Lower leg skin (tissue), 4 donors: Measurements from ENCODE around the gene PHF21A. TPM values are rescaled to one million over a fixed set of nuclear protein-coding genes. Genes with fewer than 3 reads are reported as not detected.

Source experiments
- DNase-seq, 2 donors: peaks; one replicate each; pipeline ENCODE4 v3.0.0-alpha.2; 2019; ENCODE audit warnings: low spot score in 2 of 2
- H3K4me3 ChIP-seq: fragments of 200-600 bp; sonication (generic); 2 replicates; pipeline ENCODE4 v1.5.1; 2017; ENCODE audit warnings: mild to moderate bottlenecking, low read depth; ENCODE audit not compliant: poor library complexity, severe bottlenecking
- CTCF ChIP-seq, 3 donors: fragments of 450-650 bp; IDR thresholded peaks; one replicate each; pipeline ENCODE4 v1.5.1; 2016; ENCODE audit warnings: antibody characterized with exemption in 3 of 3, mild to moderate bottlenecking in 3 of 3, moderate library complexity in 2 of 3
- POLR2A ChIP-seq, 2 donors: fragments of 450-650 bp; IDR thresholded peaks; one replicate each; pipeline ENCODE4 v1.6.1; 2016 to 2017; ENCODE audit warnings: antibody characterized with exemption in 2 of 2, mild to moderate bottlenecking in 1 of 2, moderate library complexity in 1 of 2
- WGBS, 2 donors: methylation state at CpG; one replicate each; pipeline ENCODE4 v1.1.5; 2018; 5-methylcytosine and 5-hydroxymethylcytosine counted together
- intact Hi-C: fragments of 100-400 bp; cut with DNase I; formaldehyde crosslinking; loops from one replicate; pipeline ENCODE4 v1.15.0; 2023; ENCODE audit warnings: low total_unique reads
- total RNA-seq, 4 donors: library from RNA; depleted of rRNA; stranded (reverse); fragments of >200 nt; gene quantifications; one replicate each; pipeline ENCODE4 v1.1.0, GENCODE V29; 2016

The PHF21A gene
- total RNA-seq, 4 donors from 2014 or later, result 16.4 to 52.4 (median 31.5) TPM

- intact Hi-C loops, result no loop called here
- WGBS, 2 donors, result 62 to 69% methylated on average over 2 of the region's 2 CpGs
- H3K4me3 ChIP-seq, result no peak overlapping the region
- TF ChIP-seq CTCF (IDR thresholded peaks at IDR 0.05), result no peak
- no peak for TF ChIP-seq POLR2A (IDR thresholded peaks at IDR 0.05)
- no peak for DNase-seq
Observed at GRCh38 chr11:46105926-46106325, 15.3 kb downstream of the PHF21A start.

- no peak for DNase-seq
- intact Hi-C loops, result no loop called here
- H3K4me3 ChIP-seq, result no peak overlapping the region
- TF ChIP-seq POLR2A (IDR thresholded peaks at IDR 0.05) (no peak), CTCF (IDR thresholded peaks at IDR 0.05) (no peak)
- 38 to 42% methylated on average over 6 of the region's 6 CpGs for WGBS, 2 donors
Observed at GRCh38 chr11:46105134-46105628, 16.1 kb downstream of the PHF21A start.

GRCh38 chr11:46102843-46103242, 18.4 kb downstream of the PHF21A start:
- intact Hi-C loops, result no loop called here
- no peak overlapping the region for H3K4me3 ChIP-seq
- WGBS, 2 donors, result 88 to 89% methylated on average over 6 of the region's 6 CpGs
- no peak for DNase-seq
- TF ChIP-seq POLR2A (IDR thresholded peaks at IDR 0.05) (no peak), CTCF (IDR thresholded peaks at IDR 0.05) (no peak)

- no peak overlapping the region for H3K4me3 ChIP-seq
- no peak for DNase-seq
- intact Hi-C loops, result no loop called here
- WGBS, 2 donors, result 83 to 88% methylated on average over 3 of the region's 3 CpGs
- TF ChIP-seq POLR2A (IDR thresholded peaks at IDR 0.05) (no peak), CTCF (IDR thresholded peaks at IDR 0.05) (no peak)
Observed at GRCh38 chr11:46100670-46101069, 20.6 kb downstream of the PHF21A start.

- no peak for DNase-seq
- 8 to 15% methylated on average over 1 of the region's 1 CpG for WGBS, 2 donors
- TF ChIP-seq POLR2A (IDR thresholded peaks at IDR 0.05), result no peak
- no peak for TF ChIP-seq CTCF (IDR thresholded peaks at IDR 0.05)
- no peak overlapping the region for H3K4me3 ChIP-seq
- intact Hi-C loops, result no loop called here
Observed at GRCh38 chr11:46099963-46100316, 21.3 kb downstream of the PHF21A start.

GRCh38 chr11:46090375-46090774, 30.9 kb downstream of the PHF21A start:
- intact Hi-C loops, result no loop called here
- TF ChIP-seq CTCF (IDR thresholded peaks at IDR 0.05) (no peak), POLR2A (IDR thresholded peaks at IDR 0.05) (no peak)
- 87 to 92% methylated on average over 1 of the region's 1 CpG for WGBS, 2 donors

More at GRCh38 chr11:46090375-46090774, 30.9 kb downstream of the PHF21A start:
- H3K4me3 ChIP-seq, result no peak overlapping the region
- DNase-seq, result no peak
